GM23248 (cell line): ENCODE measurements around the gene ARSK.

Source experiments
- EZH2 ChIP-seq: fragments of 200-600 bp; sonication (generic); IDR thresholded peaks from 2 replicates; pipeline ENCODE4 v1.6.1; 2018; ENCODE audit warnings: antibody characterized with exemption, mild to moderate bottlenecking; ENCODE audit not compliant: insufficient read depth, poor library complexity, severe bottlenecking
- EZH2phosphoT487 ChIP-seq: fragments of 200-600 bp; sonication (generic); IDR thresholded peaks from 2 replicates; pipeline ENCODE4 v1.6.1; 2018; ENCODE audit warnings: antibody characterized with exemption, moderate library complexity, mild to moderate bottlenecking, low read depth; ENCODE audit not compliant: insufficient read depth

DNA sequence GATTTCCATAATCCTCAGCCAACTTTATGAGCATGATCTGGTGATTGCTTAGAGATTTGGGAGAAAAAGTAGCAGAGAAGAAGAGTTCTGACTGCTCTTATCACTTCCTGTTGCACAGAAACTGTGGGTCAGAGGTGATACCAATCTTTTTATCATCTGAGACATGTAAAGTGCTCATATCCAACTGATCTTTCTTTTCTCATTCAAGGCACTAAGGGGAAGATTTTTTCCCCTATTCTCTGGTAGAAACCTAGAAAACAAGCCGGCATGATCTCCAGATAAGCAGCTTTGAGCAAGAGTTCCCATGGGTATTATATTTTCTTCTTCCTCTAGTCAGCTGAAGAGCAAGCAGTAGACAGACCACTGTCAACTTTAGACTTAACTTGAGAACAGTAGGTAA, 36.0 kb downstream of the ARSK start:
- TF ChIP-seq EZH2 (no peak), EZH2phosphoT487 (no peak)
